CD4-positive, alpha-beta T cell treated with Interleukin-4 for 1 hour (primary cell): ENCODE measurements around the gene GGPS1.
"Not testable (repeated sequence)": the region's sequence is repeated elsewhere in the genome, so short reads cannot be mapped to it uniquely, and the experiment has no call there.

Experiments used
- DNase-seq, 2 donors: peaks; one replicate each; pipeline ENCODE4 v3.0.0-alpha.2; 2020 to 2022

Gene GGPS1

DNA sequence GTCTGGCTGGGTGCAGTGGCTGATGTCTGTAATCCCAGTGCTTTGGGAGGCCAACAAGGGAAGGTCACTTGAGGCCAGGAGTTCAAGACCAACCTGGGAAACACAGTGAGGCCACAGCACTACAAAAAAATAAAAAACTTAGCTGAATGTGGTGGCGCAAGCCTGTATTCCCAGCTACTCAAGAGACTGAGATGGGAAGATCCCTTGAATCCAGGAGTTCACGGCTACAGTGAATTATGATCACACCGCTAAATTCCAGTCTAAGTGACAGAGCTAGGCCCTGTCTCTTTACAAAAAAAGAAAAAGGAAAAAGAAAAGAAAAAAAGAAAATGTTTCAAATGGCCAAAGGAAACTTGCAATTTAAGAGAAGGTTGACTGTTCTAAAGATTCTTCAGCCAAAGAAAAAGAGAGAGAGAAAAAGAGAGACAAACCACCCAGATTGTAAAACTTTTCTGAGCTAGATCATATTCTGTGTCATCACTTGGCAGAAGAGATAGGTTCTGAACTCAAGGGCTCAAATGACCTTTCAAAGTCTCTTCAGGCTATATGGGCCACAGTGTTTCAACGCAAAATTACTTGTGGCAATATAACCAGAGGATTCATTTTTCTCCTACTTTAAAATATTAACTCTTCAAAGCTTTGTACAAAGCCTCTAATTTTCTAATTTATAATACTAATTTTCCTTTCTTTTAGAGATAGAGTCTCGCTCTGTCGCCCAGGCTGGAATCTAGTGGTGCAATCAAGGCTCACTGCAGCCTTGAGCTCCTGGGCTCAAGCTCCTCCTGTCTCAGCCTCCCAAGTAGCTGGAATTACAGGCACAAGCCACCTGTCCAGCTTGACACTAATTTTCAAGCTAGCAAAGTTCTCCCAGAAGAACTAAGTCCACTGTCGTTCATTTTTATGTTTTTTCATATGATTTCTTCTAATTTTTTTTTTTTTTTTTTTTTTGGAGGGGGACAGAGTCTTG lies 20.9 kb upstream of the GGPS1 start:
- no peak for DNase-seq

DNA sequence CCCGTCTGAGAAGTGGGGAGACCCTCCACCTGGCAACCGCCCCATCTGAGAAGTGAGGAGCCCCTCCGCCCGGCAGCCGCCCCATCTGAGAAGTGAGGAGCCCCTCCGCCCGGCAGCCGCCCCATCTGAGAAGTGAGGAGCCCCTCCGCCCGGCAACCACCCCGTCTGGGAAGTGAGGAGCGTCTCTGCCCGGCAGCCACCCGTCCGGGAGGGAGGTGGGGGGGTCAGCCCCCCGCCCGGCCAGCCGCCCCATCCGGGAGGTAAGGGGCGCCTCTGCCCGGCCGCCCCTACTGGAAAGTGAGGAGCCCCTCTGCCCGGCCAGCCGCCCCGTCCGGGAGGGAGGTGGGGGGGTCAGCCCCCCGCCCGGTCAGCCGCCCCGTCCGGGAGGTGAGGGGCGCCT lies 19.2 kb upstream of the GGPS1 start:
- DNase-seq, result not testable (repeated sequence)

DNA sequence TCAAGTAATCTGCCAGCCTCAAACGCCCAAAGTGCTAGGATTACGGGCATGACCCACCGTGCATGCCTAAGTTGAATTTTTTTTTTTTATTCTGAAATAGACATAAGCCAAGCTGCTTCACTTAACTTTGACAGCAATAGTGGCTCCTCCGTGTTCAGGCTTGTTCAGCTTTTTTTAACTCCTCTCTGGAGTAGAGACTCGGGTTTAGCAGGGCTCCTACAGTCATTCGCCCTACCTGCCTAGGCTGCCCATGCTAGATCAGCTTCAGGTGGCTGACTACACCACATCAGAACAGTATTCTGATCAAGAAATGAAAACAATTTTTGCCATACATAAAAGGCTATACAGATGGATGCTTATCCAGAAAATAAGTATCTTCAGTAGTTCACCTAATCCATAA lies 15.1 kb upstream of the GGPS1 start:
- no peak for DNase-seq

DNA sequence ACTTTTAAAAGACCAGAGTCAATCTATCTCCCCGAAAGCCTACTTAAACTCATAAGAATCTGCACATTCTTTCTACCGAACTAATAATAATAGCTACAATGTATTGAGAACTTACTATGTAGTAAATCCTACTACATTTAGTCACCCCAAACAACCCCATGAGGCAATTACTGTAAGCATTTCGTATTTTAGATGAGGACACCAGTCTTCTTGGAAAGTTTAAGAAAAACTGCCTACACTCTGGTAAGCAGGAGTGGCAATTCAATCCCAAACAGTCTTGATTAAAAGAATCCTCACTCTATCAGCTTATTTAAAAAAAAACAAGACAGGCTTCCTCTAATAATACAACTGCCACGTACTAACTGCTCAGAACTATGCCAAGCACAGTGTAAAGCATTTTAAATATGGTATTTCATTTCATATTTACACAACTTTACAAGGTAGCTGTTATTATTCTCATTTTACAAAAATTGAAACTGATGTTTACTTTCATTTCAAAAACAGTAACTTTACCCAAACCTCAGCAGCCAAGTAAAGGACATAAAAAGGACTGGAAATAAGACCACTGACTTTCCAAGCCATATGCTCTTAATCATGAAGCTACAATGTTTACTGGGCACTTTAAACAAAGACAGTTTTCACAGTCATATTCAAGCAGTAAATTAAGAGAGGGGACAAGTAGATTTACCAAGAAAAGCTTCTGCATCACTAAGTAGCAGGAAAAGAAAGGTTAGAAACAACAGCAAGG lies 14.3 kb upstream of the GGPS1 start:
- DNase-seq, result no peak

DNA sequence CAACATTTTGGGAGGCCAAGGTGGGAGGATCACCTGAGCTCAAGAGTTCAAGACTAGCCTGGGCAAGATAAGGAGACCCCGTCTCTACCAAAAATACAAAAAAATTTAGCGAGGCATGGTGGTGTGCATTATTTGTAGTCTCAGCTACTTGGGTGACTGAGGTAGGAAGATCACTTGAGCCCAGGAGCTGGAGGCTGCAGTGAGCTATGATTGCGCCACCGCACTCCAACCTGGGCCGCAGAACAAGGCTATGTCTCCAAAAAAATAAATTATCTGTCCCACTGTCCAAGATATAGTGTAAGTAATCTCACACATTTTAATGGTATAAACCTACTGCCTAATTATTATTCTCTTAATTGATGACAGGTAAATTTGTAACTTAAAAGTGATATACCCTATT lies 13.2 kb upstream of the GGPS1 start:
- DNase-seq, result no peak

DNA sequence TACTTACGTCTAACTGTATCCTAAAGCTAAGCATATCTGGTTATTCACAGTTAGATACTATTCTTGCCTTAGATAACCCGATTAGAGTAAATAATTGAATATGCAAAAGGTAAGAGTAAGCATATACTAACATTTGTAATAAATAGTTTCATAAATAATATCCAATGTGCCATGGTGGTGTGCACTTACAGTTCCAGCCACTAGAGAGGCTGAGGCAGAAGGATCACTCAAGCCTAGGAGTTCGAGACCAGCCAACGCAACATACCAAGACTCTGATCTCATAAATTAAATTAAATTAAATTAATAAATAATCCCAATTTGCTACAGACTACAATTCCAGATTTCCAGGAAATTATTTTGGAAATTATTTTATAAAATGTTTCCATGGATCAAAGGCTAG lies 12.6 kb upstream of the GGPS1 start:
- DNase-seq, result no peak

DNA sequence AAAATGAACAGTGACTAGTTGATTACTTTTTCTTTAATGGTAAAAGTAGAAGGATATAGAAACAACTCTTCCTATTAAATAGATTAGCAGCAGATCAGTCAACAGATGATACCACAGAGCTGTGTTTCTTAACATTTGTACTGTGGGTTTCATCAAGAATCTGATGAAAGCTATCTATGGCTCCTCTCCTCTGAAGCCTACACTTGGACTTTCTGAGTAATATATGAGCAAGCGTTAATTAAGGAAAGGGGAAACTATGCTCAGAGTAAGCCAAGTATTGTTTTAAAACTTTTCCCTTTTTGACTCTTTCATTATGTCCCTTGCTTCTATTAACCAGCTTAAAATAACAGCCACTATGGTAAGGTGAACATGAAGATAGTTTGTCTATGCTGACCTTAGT lies 11.2 kb upstream of the GGPS1 start:
- no peak for DNase-seq

DNA sequence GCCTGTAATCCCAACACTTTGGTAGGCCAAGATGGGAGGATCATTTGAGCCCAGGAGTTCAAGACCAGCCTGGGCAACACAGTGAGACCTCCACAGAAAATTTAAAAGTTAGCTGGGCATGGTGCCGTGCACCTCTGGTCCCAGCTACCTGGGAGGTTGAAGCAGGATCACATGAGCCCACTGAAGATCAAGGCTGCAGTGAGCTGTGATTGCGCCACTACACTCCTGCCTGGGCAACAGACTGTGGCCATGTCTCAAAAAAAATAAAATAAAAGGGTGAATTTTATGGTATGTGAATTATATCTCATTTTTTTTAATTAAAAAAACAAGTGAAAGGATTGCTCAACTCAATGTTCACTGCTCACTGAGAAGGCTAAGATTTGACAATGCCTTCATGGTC lies 9.1 kb upstream of the GGPS1 start:
- no peak for DNase-seq

DNA sequence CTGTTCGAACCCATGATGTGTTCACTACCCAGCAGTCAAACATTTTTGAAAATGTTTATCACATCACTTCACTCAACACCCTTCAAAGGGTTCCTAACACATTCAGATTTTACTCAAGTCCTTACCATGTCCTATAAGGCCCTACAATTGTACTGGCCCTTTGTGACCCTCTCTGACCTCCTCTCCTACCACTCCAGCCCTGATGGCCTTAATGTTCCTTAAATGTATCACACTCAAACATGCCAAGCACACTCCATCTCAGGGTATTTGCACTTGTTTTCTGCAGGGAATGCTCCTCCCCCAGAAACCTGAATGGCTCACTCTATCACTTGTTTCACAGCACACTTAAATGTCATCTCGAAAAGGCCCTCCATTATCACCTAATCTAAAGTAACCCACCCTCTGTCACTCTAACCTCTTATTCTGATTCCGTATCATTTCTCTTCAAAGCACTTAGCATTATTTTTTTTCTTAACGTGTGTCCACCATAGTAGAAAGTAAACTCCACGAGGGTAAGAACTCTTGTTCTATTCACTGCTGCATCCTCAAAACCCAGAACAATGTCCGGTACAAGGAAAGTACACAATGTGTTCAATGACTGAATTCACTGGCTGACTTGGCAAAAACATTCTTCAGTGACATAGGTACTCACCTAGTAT lies 7.7 kb upstream of the GGPS1 start:
- DNase-seq, result no peak

DNA sequence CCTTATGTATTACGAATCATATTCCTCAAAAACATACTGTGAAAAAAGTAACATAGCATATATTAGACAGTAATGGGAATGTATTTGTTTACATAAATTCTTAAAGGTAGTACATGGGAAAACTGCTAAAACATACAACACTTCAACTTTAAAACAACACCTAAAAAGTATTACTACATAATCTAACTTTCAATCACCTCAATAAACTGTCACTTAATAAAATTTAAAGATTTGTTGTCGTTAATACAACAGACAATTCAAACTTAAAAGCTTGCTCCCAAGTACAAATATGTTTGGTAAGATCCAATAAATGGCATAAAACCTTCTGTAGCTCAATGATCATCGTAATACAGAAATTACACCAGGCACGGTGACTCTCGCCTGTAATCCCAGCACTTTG lies 4.1 kb upstream of the GGPS1 start:
- no peak for DNase-seq

DNA sequence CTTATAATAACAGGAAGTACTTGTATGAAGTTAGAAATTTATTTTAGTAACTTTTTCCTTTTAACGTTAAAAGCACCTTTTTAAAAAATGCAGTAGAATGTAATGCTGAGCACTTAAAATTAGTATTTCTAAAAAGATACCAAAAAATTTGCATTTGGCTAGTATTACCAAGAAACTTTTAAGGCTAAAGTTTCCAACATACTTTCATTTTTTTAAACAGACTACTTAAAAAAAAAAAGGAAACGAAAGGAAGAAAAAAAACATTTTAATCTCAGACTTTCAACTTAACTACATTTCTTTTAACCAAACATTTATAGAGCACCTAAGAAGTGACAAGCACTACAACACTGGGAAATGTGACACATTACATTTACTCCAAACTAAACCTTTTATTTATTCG lies 3.2 kb upstream of the GGPS1 start:
- no peak for DNase-seq

DNA sequence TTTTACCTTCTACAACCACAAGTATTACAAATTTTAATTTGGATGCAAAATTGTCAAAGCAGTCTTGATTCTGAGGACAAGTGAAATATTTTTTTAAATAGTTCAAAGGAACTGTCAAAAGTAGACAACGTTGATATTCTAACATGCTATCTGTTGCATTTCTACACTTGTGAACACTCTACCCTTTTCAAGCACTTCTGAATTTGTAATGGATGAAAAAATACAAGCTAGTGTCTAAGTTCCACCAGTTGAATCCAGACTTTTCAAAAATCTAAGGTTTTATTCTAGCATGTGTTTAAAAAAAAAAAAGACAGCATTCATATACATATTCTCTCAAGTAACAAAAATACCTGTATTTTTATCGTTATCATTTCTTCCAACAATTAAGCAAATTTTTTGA lies 2.5 kb upstream of the GGPS1 start:
- no peak for DNase-seq

DNA sequence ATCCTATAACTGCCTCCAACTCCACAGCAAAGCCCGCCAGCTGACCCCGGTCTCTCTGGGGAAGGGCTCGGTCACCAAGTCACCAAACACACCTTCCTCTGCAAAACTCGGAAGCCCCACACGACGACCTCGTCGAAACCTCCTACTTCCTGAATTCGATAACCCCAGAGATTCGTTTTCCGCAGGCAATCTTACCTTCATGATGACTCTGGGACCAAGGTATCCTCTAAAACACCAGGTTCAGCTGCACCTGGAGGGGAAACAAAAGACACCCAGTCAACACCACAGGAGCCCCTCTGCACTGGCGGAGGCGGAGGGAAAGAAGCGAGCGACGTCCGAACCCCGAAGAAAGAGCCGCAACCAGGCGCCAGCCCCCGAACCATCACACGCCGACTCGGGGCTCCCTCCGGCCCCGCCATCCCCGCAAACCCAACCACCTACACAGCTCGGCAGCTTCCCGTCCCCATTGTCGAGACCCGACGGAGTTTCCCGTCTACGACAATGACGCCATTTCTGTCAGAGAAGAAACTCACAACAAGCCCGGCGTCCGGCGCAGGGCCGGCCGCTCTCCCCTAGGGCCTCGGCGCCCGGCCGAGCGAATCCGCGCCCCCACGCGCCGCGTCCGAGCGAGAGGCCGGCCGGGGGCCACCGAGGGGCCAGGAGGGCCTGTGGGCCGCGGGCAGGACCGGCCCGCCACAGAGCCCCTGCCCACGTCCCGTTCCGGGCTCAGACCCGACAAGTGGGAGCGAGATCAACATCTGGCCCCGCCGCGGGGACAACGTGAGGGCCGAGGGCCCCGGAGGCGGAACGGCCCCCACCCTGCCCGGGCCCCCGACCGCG lies 1.4 kb upstream of the GGPS1 start:
- DNase-seq, result peak; percentile 68 to 75

DNA sequence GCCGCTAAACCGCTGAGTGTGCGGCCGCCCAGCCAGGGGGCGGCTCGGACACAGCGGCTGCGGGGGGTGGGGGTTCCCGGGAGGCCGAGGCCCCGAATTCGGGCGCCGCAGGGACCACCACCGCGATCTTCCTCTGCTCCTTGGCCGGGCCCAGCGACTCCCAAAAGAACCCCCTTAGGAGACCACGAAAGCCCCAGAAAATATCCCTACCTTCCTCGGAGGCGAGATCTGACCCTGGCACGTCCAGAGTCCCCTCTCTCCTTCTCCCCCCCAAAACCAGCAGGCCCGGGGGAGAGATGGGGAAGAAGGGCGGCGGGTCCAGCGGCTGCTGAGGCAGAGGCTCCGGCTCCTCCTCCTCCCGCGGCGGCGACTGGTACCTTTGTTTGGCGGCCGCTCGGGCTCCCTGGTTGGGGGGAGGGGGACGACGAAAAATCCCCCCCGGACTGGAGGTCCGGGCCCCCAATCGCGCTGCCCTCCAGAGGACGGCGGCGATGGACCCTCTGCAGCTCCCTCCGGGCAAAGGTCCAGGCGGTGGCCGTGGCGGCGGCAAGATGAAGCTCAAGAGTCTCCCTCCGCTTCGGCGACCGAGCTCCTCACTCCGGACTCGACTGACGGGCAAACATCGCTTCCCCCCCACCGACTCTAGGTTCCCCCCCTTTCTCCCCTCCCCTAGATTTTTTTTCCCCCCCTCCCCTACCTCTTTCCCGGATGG lies 655 bp upstream of the GGPS1 start, which contains the start of gene ARID4B:
ARID4B (minus strand) TSS at position 621 of the 712 bp plus-strand sequence. CDS start 1,260 bp downstream, outside the sequence.
- DNase-seq, result no peak

DNA sequence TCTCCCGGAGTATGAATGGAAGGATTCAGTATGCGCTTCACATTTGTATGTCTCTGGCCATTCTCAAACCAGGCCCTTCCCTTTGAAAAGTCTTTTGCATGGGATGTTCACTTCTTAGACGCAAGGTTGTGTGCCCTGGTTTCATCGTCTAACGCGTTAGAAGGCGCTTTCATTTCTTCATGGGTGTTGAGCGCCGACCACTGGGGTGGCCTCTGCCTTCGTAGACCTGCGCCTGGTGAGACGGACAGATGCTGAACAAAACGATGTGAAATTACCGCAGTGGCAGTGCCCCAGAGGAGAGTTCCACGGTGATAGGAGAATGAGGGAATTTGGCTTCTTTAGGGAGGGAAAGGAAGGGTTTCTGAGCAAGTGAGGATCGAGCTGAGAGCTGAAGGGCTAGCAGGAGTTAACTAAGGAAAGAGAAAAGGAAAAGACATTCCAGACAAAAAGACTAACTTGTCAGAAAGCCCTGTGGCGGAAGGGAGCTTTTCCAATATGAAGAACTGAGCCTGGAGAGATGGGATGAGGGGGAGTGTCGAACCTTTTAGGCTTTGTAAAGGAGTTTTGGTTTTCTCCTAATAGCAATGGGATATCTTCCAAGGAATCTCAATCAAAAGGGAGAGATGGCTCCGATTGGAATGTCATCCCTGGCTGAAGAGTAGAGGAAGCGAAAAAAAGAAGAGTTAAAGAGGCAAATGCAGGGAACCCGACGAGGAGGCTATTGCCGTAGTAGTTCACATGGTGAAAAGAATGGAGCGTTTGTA lies 951 bp downstream of the GGPS1 start:
- DNase-seq, result peak; percentile 62 to 70

DNA sequence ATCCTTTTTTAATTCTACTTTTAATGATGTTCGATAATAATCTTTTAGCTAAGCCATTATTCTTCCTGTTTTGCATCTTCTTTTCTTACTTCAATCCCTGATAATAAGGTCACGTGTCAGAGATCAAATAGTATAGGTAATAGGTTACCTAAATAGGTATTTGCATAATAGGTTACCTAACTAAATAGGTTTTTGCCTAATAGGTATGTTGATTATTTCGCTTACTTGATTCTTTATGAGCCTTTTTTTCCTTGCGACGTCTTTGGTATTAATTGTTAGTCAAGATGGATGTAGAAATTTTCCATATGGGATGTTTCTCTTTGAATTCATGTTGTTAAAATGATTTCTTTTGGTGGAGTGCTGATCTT lies 2.5 kb downstream of the GGPS1 start:
- no peak for DNase-seq

DNA sequence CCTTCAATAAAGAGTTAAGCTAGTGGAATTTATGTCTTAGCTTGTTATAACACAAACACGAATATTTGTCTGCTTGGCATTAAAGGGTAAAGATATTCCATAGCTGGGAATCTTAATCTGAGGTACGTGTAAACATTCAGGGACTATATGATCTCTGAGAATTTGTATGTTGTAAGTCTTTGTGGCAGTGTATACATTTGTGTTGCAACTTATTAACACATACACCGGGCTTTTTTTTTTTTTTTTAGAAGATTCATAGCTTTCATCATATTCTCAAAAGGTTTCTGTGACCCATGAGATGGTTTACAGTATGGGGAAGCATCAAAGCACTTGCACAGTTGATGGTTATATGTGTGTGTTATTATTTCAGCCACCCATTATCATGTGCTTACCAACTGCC lies 3.0 kb downstream of the GGPS1 start:
- no peak for DNase-seq

DNA sequence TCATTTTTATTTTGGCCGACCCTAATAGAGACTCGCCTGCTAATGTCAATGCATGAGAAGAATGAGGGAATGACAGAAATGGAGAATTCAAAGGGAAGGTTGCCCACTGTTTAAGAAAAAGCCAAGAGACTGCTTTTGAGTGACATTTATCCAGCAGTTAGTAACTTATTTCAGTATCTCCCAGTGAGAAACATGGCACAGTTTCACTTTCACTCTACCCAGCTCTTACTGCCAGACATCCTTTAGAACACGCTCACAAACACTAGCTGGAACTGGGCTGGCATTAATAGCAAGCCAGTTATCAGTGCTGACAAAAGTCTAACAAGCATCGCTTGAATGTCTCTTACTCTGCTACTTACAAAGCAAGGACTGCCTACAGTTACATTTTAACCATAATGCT lies 8.5 kb downstream of the GGPS1 start:
- DNase-seq, result peak in 1 of 2 donors; percentile 63

DNA sequence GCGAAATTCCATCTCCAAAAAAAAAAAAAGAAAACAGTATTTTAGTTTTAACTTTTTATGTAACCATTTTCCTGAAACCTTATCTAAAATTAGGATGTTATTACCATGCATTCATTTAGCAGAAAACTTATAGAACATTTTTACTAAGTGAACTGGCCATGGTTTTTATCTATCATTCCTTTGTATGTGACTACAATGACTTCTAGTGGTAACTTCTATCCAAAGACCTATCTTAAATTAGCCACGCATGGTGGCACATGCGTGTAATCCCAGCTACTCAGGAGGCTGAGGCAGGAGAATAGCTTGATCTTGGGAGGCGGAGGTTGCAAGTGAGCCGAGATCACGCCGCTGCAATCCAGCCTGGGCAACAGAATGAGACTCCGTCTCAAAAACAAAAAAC lies 11.4 kb downstream of the GGPS1 start:
- DNase-seq, result no peak

DNA sequence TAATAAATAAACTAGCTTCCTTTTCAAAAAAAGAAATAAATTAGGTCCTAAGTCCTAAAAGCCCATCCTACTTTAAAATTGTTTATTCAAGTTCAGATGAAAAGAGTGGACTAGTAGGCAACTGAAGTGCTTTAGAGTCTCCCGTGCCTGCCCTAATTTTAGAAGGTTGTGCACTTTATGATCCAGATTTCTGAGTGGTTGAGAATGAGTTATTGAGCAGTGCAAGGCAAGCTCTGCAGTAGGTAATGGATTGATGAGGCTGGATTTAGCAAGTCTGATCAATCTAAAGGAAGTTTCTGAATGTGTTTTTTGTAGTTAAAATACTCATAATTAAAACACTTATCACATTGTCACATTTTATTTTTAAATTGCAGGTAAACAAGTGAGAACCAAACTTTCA lies 13.0 kb downstream of the GGPS1 start:
- DNase-seq, result no peak

DNA sequence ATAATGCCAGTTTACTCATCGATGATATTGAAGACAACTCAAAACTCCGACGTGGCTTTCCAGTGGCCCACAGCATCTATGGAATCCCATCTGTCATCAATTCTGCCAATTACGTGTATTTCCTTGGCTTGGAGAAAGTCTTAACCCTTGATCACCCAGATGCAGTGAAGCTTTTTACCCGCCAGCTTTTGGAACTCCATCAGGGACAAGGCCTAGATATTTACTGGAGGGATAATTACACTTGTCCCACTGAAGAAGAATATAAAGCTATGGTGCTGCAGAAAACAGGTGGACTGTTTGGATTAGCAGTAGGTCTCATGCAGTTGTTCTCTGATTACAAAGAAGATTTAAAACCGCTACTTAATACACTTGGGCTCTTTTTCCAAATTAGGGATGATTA lies 13.7 kb downstream of the GGPS1 start:
- DNase-seq, result no peak
